CD8-positive, alpha-beta memory T cell (primary cell): ENCODE data around the gene SPACA4. TPM values are rescaled to one million over a fixed set of nuclear protein-coding genes. Genes with fewer than 3 reads are reported as not detected.
A peak's percentile ranks its signal among the peaks of the same experiment; 100 is the strongest.

ENCODE experiments used
- CTCF ChIA-PET: fragments of 350-600 bp; sonication (Branson Sonifier 250); formaldehyde crosslinking; loops from one replicate; lab custom pipeline; 2021; ENCODE audit warnings: antibody characterized with exemption; lab: Charles Lee
- POLR2A ChIA-PET: fragments of 350-600 bp; sonication (Branson Sonifier 250); formaldehyde crosslinking; loops from one replicate; lab custom pipeline; 2021; ENCODE audit warnings: antibody characterized with exemption; lab: Charles Lee
- DNase-seq, 5 donors: peaks; one replicate each; pipeline versions ENCODE4 v3.0.0 to v3.0.0-alpha.2; 2020 to 2022; ENCODE audit warnings: mixed read lengths in 1 of 5
- H3K27ac ChIP-seq: one replicate; pipeline ENCODE4 v1.7.0; 2013; ENCODE audit warnings: low read depth, mild to moderate bottlenecking, low read length, moderate library complexity
- H3K27me3 ChIP-seq: 2 replicates; pipeline ENCODE4 v1.7.0; 2013; ENCODE audit warnings: low read length, mild to moderate bottlenecking; ENCODE audit not compliant: insufficient read depth, poor library complexity, severe bottlenecking
- H3K36me3 ChIP-seq: 2 replicates; pipeline ENCODE4 v1.7.0; 2013; ENCODE audit warnings: mild to moderate bottlenecking, low read length, moderate library complexity; ENCODE audit not compliant: insufficient read depth
- H3K4me1 ChIP-seq: 2 replicates; pipeline ENCODE4 v1.7.0; 2013; ENCODE audit warnings: mild to moderate bottlenecking, low read length, moderate library complexity; ENCODE audit not compliant: insufficient read depth
- H3K4me3 ChIP-seq: 2 replicates; pipeline ENCODE4 v1.7.0; 2013; ENCODE audit warnings: mild to moderate bottlenecking, low read length
- H3K9me3 ChIP-seq: 2 replicates; pipeline ENCODE4 v1.7.0; 2013; ENCODE audit warnings: mild to moderate bottlenecking, low read length
- H3K27ac Mint-ChIP-seq, 8 donors: one replicate each; pipeline ENCODE4 v1.8.0; 2020 to 2021; ENCODE audit warnings: mixed read lengths in 8 of 8, mild to moderate bottlenecking in 6 of 8, inconsistent platforms in 3 of 8, moderate library complexity in 3 of 8
- H3K27me3 Mint-ChIP-seq, 2 donors: one replicate each; pipeline ENCODE4 v1.8.0; 2020 to 2021; ENCODE audit warnings: mixed read lengths in 2 of 2, mild to moderate bottlenecking in 1 of 2, moderate library complexity in 1 of 2
- H3K36me3 Mint-ChIP-seq, 3 donors: one replicate each; pipeline ENCODE4 v1.8.0; 2020 to 2021; ENCODE audit warnings: mixed read lengths in 3 of 3, inconsistent platforms in 1 of 3, mild to moderate bottlenecking in 1 of 3
- H3K4me1 Mint-ChIP-seq, 3 donors: one replicate each; pipeline ENCODE4 v1.8.0; 2020 to 2021; ENCODE audit warnings: mixed read lengths in 3 of 3, inconsistent platforms in 1 of 3, mild to moderate bottlenecking in 1 of 3
- H3K4me3 Mint-ChIP-seq, 7 donors: one replicate each; pipeline ENCODE4 v1.8.0; 2020 to 2021; ENCODE audit warnings: mixed read lengths in 7 of 7, mild to moderate bottlenecking in 6 of 7, moderate library complexity in 4 of 7, inconsistent platforms in 2 of 7
- H3K9me3 Mint-ChIP-seq, 5 donors: one replicate each; pipeline ENCODE4 v1.8.0; 2020 to 2022; ENCODE audit warnings: mixed read lengths in 5 of 5, mild to moderate bottlenecking in 3 of 5, moderate library complexity in 2 of 5, inconsistent platforms in 1 of 5
- polyA plus RNA-seq: library from polyadenylated mRNA; unstranded; fragments of 300-500 nt; fragmentation: Illumina TruSeq; gene quantifications from one replicate; pipeline ENCODE4 v1.2.3, GENCODE V29; 2021
- total RNA-seq, 2 experiments: library from RNA; stranded (reverse); gene quantifications; one replicate each; pipeline ENCODE4 v1.2.3, GENCODE V29; 2021

Gene SPACA4
- total and polyA plus RNA-seq, 3 experiments from 2014 or later = not detected

DNA sequence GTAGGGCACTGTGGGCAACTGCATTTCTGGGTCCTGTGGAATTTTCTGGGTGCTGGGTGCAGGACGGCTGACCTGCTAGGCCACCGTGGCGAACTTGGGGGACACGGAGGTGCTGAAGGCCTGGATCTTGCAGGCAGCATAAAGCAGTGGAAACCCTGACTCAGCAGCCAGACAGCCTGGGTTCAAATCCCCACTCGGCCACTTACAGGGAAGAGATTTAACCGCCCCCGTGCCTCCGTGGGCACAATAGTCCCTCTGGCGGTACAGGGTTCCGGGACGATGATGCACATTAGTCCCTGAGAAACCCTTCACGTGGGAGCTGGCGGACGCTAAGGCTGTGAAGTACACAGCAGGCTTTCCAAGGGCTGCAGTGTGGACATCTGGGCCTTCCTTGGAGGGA is 5.3 kb downstream of the SPACA4 start:
- H3K9me3 Mint-ChIP-seq = no peaks in the 10 kb centered on the region
- no peaks in the 10 kb centered on the region for H3K27me3 Mint-ChIP-seq
- peaks cover 11 to 23% (median 14%) of the 10 kb centered on the region in 3 donors for H3K4me1 Mint-ChIP-seq
- H3K27ac ChIP-seq = no peak overlapping the region
- peak overlapping the region in 1 of 8 donors; percentile 51 for H3K27ac Mint-ChIP-seq
- peaks cover 15% of the 10 kb centered on the region for H3K4me1 ChIP-seq
- no peak overlapping the region for H3K4me3 ChIP-seq
- H3K36me3 ChIP-seq = peaks cover 17% of the 10 kb centered on the region
- no peaks in the 10 kb centered on the region for H3K9me3 ChIP-seq
- H3K27me3 ChIP-seq = no peaks in the 10 kb centered on the region
- H3K4me3 Mint-ChIP-seq = peak overlapping the region in 1 of 7 donors; percentile 65
- ChIA-PET CTCF (no interaction called here), POLR2A (interaction anchor here (1.0 kb wide), 1 partner anchor 16 kb away, joined by 5 read pairs; no protein-coding TSS in a partner anchor)
- no peak for DNase-seq
- peaks cover 0 to 26% (median 6%) of the 10 kb centered on the region in 3 donors for H3K36me3 Mint-ChIP-seq

DNA sequence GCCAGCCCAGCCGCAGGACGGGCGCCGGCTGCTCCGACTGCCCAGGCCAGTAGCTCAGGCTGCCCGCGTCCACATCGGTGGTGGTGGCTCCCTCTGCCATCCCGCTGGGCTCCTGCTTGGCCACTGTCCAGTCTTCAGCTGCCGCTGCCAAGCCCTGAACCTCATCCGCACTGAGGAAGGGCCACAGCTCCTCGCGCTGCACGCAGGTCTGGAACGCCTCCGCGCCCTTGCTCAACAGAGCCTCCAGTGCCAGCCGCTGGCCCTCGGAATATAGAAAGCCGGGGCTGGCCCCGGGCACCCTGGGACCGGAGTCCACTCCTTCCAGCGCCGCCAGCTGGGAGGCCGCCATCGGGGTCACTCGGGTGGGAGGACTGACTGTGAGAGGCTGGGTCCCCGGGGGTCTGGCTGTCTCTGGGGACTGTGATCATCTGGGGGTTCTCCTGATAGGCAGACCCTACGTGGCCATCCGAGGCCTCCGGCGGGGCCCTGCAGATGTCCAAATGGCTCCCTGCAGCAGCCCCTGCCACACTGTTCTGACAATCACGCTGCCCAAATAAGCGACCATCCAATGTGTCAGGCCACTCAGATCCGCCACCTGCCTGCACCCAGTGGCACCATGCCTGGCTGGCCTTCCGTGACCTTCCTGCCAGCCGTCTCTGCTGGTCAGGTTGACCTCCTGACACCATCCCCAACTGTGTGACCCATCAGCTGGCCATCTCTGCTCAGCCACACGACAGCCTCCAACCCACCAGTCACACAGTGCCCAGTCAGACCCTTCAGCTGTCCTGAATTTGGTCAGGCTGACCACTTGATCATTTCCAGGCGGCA is 6.7 kb downstream of the SPACA4 start:
- Histone ChIP-seq H3K27ac (no peak overlapping the region), H3K9me3 (no peaks in the 10 kb centered on the region), H3K27me3 (no peaks in the 10 kb centered on the region), H3K4me1 (peaks cover 28% of the 10 kb centered on the region), H3K36me3 (peaks cover 24% of the 10 kb centered on the region), H3K4me3 (no peak overlapping the region)
- no peaks in the 10 kb centered on the region for H3K27me3 Mint-ChIP-seq
- peaks cover 0 to 37% (median 6%) of the 10 kb centered on the region in 3 donors for H3K36me3 Mint-ChIP-seq
- H3K4me1 Mint-ChIP-seq = peaks cover 25 to 36% (median 28%) of the 10 kb centered on the region in 3 donors
- no peaks in the 10 kb centered on the region for H3K9me3 Mint-ChIP-seq
- peak overlapping the region in 2 of 8 donors; percentile 51 to 63 for H3K27ac Mint-ChIP-seq
- DNase-seq = no peak
- ChIA-PET CTCF (interaction anchor here (1.2 kb wide), 1 partner anchor 28 kb away, joined by 3 read pairs; no protein-coding TSS in a partner anchor), POLR2A (no interaction called here)
- H3K4me3 Mint-ChIP-seq = no peak overlapping the region

DNA sequence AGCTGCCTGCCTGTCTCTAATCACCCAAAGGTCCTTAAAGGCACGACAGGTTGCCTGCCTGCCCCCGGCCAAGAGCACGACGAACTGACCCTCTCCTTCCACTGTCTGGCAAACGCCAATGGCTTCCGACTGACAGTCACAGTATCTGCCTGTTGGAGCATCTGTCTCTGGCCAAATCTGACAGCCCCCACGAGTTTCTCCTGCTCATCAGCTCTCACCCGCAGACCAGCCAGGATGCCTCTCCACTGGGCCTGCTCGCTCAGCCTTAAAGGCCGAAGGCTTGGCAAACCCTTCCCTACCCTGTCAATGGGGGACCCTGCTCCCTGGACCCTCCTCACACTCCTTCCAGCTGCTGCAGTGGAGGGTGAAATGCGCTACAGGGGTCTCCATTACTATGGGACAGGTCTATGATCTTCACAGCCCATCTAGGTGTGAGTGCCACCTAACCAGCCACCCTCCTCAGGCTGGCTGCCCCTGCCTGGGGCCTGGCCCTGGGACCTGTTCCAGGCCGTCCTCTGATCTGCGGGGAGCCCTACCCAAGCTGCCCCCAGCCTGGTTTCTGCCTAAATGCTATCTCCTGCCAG is 7.4 kb downstream of the SPACA4 start:
- Mint-ChIP-seq H3K4me3 (peak overlapping the region in 1 of 7 donors; percentile 65), H3K36me3 (peaks cover 0 to 44% (median 6%) of the 10 kb centered on the region in 3 donors), H3K4me1 (peaks cover 26 to 39% (median 30%) of the 10 kb centered on the region in 3 donors), H3K9me3 (no peaks in the 10 kb centered on the region), H3K27me3 (no peaks in the 10 kb centered on the region), H3K27ac (peak overlapping the region in 4 of 8 donors; percentile 51 to 97 (median 69))
- H3K27ac ChIP-seq = no peak overlapping the region
- H3K4me1 ChIP-seq = peaks cover 25% of the 10 kb centered on the region
- H3K4me3 ChIP-seq = no peak overlapping the region
- POLR2A ChIA-PET = interaction anchor here (1.0 kb wide), 1 partner anchor 10 kb away, joined by 4 read pairs; no protein-coding TSS in a partner anchor
- peaks cover 24% of the 10 kb centered on the region for H3K36me3 ChIP-seq
- H3K27me3 ChIP-seq = no peaks in the 10 kb centered on the region
- H3K9me3 ChIP-seq = no peaks in the 10 kb centered on the region
- CTCF ChIA-PET = interaction anchor here (1.2 kb wide), 1 partner anchor 29 kb away, joined by 3 read pairs; no protein-coding TSS in a partner anchor
- no peak for DNase-seq

DNA sequence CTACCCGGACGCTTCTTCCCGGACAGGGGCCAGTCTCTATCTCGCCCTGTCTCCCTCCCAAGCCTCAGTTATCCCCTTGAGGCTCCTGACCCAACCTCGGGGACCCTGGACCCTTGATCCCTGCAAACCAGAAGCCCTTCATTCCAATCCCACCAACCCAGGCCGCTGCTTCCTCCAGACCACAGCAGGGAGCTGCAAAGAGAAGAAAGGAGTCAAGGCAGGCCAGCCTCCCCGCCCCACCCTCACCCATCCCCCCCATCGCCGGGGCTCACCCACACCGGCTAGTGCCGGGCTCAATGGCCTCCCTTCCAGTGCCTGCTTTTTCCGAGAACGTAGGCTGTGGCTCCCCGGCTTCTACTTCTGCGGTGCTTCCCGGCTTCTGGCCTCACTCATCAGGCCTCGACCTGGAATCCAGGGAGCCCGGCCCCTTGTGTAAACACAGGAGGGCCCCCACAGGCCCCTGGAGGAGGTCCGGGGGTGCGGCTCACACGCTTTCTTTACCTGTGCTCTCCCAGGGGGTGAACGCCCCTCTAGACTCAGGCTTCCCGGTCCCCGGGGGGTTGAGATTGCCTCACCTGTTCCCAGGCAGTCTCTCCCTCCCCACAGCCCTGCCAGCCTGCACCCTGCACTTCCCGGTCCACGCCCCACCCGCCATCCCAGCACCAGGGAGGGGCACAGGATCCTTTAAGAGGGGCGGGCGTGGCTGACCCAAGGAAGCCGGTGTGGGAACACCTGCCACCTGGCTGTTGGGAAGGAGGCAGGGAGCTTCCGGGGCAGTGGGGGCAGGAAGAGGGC is 8.1 kb downstream of the SPACA4 start, which contains the start of gene FAM83E:
FAM83E (minus strand) TSS at position 641 of the 795 bp plus-strand sequence. CDS start 1,704 bp downstream, outside the sequence.
- H3K4me3 Mint-ChIP-seq = peak within 1 kb of the TSS in 3 of 7 donors; percentile 26 to 94 (median 39)
- Histone ChIP-seq H3K4me3 (no peak within 1 kb of the TSS), H3K9me3 (no peaks in the 10 kb centered on the region), H3K27ac (no peak within 1 kb of the TSS), H3K4me1 (peaks cover 26% of the 10 kb centered on the region), H3K36me3 (peaks cover 24% of the 10 kb centered on the region), H3K27me3 (no peaks in the 10 kb centered on the region)
- H3K27ac Mint-ChIP-seq = peak within 1 kb of the TSS in 5 of 8 donors; percentile 45 to 97 (median 63)
- H3K27me3 Mint-ChIP-seq = peaks cover 0 to 3% of the 10 kb centered on the region in 2 donors
- H3K9me3 Mint-ChIP-seq = peaks cover 0 to 2% (median 0%) of the 10 kb centered on the region in 5 donors
- no peak for DNase-seq
- H3K36me3 Mint-ChIP-seq = peaks cover 0 to 51% (median 6%) of the 10 kb centered on the region in 3 donors
- ChIA-PET POLR2A (interaction anchor here (1.0 kb wide), 1 partner anchor 10 kb away, joined by 4 read pairs; no protein-coding TSS in a partner anchor), CTCF (interaction anchor here (1.2 kb wide), 2 partner anchors 30 to 379 kb away, joined by 3 read pairs; partner anchors contain the start of genes GYS1 and RUVBL2)
- peaks cover 29 to 44% (median 34%) of the 10 kb centered on the region in 3 donors for H3K4me1 Mint-ChIP-seq

DNA sequence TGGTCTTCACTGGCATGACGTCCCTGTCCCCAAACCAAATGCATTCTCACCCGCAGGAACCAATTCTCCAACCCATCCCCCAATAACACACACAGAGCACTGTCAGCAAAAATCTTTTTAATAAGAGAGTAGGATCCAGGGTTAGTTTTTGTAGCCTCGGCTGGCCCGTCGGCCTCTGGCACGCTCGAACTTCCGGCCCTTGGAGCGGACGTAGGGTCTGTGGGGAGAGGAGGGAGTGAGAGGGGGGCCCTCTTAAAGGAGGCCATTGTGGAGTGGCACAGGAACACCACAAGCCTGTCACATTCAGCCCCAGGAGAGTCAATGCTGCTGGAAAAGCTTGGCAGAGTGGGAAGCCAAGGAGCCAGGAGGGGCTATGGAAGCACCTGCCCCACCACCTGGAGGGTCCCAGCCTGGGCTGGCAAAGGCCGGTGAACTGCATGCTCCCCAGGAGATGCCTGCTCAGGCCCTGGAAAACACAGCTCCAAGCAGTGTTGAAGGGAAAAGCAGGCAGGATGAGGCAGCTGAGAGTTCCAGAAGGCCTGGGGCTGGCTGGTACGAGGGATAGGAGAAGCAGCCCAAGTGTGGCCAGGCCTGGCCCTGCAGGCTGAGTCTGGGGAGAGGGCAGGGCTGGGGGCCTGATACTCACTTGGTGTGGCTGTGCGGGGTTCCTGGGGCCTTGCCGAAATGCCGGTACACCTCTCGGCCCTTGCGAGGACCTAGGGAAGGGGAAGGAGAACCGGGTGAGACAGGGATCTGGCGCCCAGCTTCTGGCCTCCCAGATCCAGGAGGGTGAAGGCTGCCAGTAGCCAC is 8.9 kb downstream of the SPACA4 start:
- peaks cover 0 to 3% of the 10 kb centered on the region in 2 donors for H3K27me3 Mint-ChIP-seq
- H3K36me3 ChIP-seq = peaks cover 24% of the 10 kb centered on the region
- H3K27me3 ChIP-seq = no peaks in the 10 kb centered on the region
- POLR2A ChIA-PET = interaction anchor here (0.6 to 1.0 kb wide), 3 partner anchors 9 to 113 kb away, joined by 3 to 4 read pairs (median 4); no protein-coding TSS in a partner anchor
- peaks cover 0 to 55% (median 6%) of the 10 kb centered on the region in 3 donors for H3K36me3 Mint-ChIP-seq
- no peaks in the 10 kb centered on the region for H3K9me3 ChIP-seq
- H3K4me3 ChIP-seq = no peak overlapping the region
- peak overlapping the region in 3 of 7 donors; percentile 26 to 94 (median 39) for H3K4me3 Mint-ChIP-seq
- no peak for DNase-seq
- H3K4me1 Mint-ChIP-seq = peaks cover 36 to 52% (median 41%) of the 10 kb centered on the region in 3 donors
- H3K27ac ChIP-seq = no peak overlapping the region
- CTCF ChIA-PET = interaction anchor here (1.2 kb wide), 1 partner anchor 378 kb away, joined by 3 read pairs; the partner anchor contains the start of genes GYS1 and RUVBL2
- H3K27ac Mint-ChIP-seq = peak overlapping the region in 3 of 8 donors; percentile 22 to 45 (median 45)
- peaks cover 0 to 2% (median 0%) of the 10 kb centered on the region in 5 donors for H3K9me3 Mint-ChIP-seq
- peaks cover 33% of the 10 kb centered on the region for H3K4me1 ChIP-seq

DNA sequence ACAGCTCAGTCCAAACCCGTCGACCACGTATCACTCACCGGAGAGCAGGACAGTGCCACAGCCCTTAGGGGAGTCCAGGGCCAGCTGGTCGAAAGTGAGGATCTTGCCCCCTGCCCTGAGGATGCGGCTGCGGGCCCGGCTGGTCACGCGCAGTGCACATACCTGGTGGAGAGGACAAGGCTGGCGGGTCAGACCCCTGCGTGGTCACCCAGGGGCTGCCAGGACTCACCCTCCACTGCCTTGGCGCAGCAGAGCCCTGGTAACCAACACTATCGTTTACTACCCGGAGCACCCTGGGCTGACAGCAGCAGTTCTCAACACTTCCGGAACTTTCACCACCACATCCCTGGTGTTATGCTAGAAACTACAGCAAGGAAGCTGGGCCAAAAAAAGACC is 9.5 kb downstream of the SPACA4 start:
- peaks cover 24% of the 10 kb centered on the region for H3K36me3 ChIP-seq
- H3K9me3 Mint-ChIP-seq = peaks cover 0 to 2% (median 0%) of the 10 kb centered on the region in 5 donors
- H3K27ac ChIP-seq = peak overlapping the region; percentile 81
- H3K4me3 Mint-ChIP-seq = peak overlapping the region; percentile 40 to 98 (median 97)
- POLR2A ChIA-PET = interaction anchor here (0.8 to 1.1 kb wide), 2 partner anchors 8 to 37 kb away, joined by 3 read pairs; no protein-coding TSS in a partner anchor
- no peak for DNase-seq
- peaks cover 0 to 3% of the 10 kb centered on the region in 2 donors for H3K27me3 Mint-ChIP-seq
- H3K4me1 ChIP-seq = peaks cover 33% of the 10 kb centered on the region
- no peak overlapping the region for H3K4me3 ChIP-seq
- H3K27ac Mint-ChIP-seq = peak overlapping the region; percentile 76 to 99 (median 92)
- peaks cover 0 to 55% (median 6%) of the 10 kb centered on the region in 3 donors for H3K36me3 Mint-ChIP-seq
- peaks cover 36 to 52% (median 41%) of the 10 kb centered on the region in 3 donors for H3K4me1 Mint-ChIP-seq
- CTCF ChIA-PET = interaction anchor here (1.2 to 1.3 kb wide), 2 partner anchors 126 to 377 kb away, joined by 3 read pairs; partner anchors contain the start of genes GYS1 and RUVBL2
- H3K27me3 ChIP-seq = no peaks in the 10 kb centered on the region
- no peaks in the 10 kb centered on the region for H3K9me3 ChIP-seq
